ENCODE results near the gene C19orf33.

C19orf33 gene

GRCh38 chr19:38280030-38280921 lies 23.8 kb upstream of the C19orf33 start:
- no peak for ATAC-seq

DNA sequence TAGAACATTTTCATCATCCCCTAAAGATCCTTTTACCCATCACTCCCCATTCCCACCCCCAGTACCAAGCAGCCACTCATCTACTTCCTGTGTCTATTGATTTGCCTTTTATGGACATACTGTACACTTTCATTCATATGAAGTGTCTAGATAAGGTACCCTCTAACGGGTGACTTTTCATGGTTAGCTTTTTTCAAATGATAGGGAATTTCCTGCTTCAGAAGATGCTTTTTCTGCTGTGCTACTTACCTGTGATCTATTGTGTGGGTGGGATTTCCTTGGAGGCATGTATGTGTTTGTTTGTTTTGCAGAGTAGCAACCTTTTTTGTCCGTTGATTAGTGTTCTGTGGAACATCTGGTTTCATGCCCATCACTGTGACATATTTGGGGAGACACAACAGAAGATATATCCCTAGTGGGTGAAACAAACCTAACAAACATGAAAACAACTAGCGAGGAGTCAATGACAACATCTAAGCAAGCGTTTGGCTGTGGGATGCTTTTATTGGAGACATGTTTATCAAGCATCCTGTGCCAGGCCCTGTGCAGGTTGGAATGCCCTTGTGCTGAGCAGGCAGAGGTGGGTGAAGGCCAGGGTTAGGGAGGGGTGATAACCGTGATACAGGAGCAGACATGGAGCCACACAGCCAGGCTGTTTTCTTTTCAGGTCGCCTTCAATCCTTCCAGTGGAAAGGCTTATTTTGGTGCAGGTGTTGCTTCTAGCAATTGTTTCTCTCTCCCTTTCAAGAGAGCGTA lies 22.1 kb upstream of the C19orf33 start:
- ATAC-seq: no peak

DNA sequence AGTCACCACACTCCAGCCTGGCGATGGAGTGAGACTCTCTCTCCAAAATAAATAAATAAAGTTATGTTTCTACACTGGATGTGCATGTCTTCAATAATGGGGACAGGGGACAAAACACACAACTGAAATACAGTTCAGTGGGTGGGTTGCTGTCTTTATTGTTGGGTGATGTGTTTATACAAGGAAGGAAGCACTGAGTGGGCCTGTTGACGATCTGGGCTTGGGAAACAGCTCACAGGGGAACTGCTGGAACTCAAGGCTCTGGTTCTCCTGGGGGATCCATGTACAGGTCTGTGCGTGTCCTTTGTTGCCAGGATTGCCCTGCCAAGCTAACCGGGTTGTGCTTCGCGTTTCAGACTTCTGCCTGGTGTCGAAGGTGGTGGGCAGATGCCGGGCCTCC lies 20.8 kb upstream of the C19orf33 start:
- no peak for ATAC-seq

DNA sequence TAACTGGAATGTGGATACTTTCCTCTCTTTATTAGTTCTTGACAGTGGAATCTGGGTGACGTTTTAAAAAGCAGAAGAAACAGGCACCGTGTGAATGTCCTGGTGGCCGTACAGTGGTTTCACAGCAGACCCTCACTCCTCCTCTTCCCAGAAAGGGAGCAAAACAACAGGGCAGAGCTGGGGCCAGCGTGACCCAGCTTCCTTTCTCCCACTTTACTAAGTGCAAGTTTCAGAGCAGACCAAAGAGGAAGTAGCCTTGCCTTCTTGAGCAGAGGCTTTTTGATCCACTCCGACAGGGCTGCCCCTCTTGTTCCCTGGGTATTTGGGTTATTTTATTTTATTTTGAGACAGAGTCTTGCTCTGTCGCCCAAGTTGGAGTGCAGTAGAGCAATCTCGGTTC lies 19.6 kb upstream of the C19orf33 start:
- ATAC-seq: no peak

GRCh38 chr19:38285567-38285966 lies 18.5 kb upstream of the C19orf33 start:
- ATAC-seq: no peak

- no peak for ATAC-seq
These were observed 16.4 kb upstream of the C19orf33 start for GRCh38 chr19:38287604-38288003.

DNA sequence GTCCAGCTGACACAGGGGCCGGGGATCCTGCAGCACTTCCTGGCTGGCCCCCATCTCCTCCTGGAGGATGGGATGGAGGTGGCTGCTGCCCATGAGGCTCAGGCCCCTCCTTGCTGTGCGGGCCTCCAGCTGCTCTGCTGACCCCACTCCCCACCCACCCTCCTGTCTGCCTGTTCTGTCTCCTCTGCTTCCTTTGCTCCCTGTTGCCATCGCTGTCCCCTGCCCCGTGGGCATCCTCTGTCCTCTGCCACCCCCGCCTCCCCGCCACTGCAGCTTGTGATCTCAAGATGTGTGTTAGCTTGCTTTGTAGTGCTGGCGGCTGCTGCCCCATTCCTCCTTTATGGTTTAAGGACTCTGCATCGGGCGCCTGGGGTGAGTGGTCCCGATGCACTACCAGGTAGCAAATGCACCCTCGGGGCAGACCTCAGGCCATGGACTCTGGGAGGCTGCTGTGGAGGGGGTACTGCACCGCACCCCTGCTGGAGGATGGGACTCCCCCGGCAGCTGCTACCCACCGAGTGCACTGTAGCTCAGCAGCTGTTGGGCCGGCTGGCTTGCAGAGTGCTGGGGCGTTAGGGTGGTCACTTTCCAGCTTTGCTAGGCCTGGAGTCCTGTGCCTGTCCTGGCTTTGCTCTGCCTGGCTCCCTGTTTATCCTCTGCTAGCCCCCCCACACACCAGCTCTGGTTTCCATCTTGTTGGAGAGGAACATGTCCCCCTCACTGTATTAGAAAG lies 15.8 kb upstream of the C19orf33 start:
- no peak for ATAC-seq

GRCh38 chr19:38289955-38290354 lies 14.1 kb upstream of the C19orf33 start:
- ATAC-seq: no peak

- ATAC-seq: no peak
These were observed 13.4 kb upstream of the C19orf33 start for GRCh38 chr19:38290631-38291147.

DNA sequence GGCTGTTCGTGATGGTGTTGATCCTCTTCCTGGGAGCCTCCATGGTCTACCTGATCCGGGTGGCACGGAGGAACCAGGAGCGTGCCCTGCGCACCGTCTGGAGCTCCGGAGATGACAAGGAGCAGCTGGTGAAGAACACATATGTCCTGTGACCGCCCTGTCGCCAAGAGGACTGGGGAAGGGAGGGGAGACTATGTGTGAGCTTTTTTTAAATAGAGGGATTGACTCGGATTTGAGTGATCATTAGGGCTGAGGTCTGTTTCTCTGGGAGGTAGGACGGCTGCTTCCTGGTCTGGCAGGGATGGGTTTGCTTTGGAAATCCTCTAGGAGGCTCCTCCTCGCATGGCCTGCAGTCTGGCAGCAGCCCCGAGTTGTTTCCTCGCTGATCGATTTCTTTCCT lies 12.2 kb upstream of the C19orf33 start:
- ATAC-seq: no peak

- ATAC-seq: no peak
These were observed 10.8 kb upstream of the C19orf33 start for GRCh38 chr19:38293281-38293680.

DNA sequence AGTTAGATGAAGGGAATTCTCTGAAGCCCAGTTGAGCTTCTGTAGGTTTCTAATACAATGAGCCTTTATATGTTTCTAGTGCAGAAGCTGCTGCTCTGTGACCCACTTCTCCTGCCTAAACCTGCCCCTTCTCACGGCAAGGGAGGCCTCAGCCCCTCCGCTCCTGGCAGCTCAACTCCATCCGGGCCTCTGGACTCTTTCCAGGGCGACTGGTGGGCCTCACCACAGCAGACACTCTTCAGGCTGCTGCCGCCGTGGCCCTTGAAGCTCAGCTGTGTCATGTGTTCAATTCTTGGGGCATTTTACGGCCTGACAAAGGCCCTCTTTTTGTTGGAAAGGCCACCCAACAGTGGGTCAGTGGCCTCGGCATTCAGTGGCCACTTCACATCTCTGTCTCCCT lies 10.0 kb upstream of the C19orf33 start:
- no peak for ATAC-seq

- ATAC-seq: no peak
These were observed 5.0 kb upstream of the C19orf33 start for GRCh38 chr19:38298821-38299680.

DNA sequence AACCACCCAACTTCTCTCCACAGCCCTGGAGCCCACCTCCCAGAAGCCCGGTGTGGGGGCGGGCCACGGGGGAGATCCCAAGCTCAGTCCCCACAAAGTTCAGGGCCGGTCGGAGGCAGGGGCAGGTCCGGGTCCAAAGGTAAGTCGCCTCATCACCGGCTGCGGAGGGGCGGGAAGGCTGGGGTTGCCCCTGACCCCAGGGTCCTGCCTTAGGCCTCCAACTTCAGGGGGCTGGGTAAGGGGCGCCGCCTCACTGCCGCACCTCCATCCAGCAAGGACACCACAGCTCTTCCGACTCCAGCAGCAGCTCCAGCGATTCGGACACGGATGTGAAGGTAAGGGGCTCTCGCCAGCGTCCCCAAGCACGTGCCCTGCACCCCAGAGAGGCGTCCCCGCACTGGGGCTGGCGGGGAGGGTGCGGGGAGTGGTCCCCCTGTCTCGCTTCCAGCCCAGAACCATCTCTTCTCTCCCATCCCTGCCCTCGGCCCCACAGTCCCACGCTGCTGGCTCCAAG lies 358 bp downstream of the C19orf33 start:
- ATAC-seq: no peak

GRCh38 chr19:38304866-38305429 lies 897 bp downstream of the C19orf33 start:
- ATAC-seq: no peak

GRCh38 chr19:38306236-38306635 lies 2.2 kb downstream of the C19orf33 start:
- ATAC-seq: no peak

GRCh38 chr19:38307076-38307475 lies 3.0 kb downstream of the C19orf33 start:
- ATAC-seq: no peak

GRCh38 chr19:38307597-38307996 lies 3.5 kb downstream of the C19orf33 start:
- ATAC-seq: no peak

DNA sequence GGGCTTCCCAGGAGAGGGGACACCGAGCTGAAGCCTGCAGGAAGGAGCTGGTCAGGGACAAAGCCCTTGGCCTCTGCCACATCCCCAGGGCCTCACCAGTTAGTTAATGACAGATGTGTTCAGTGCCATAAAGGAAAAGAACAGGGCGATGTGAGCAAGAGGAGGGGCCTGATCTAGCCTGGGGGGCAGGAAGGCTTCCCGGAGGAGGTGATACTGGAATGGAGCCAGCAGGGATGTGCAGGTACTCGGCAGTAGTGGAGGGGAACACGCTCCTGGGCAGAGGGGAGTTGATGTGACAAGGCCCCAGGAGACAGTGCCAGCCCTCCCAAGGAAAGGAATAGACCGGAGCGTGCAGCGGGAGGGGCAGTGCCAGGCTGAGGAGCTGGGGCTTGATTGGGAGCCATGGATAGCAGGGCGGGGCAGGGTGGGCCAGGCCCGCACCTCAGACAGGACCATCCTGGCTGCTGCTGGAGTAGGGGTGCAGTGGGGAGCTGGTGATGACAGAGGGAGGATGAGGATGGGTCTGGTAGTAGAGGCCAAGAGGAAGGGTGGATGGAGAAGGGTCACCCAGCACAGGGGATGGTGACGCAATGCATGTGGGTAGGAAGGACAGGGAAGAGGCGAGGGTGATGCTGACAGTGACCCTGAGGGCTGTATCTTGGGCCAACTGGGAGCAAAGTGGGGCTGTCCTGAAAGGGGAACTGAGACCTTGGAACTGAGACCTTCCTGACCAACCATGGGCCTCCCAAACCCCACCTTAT lies 4.1 kb downstream of the C19orf33 start:
- no peak for ATAC-seq

GRCh38 chr19:38308926-38309614 lies 5.0 kb downstream of the C19orf33 start:
- no peak for ATAC-seq
